ENCODE data around the gene WWOX. TPM values are rescaled to one million over a fixed set of nuclear protein-coding genes. Genes with fewer than 3 reads are reported as not detected.

The WWOX gene
- total and polyA plus RNA-seq, 4 experiments from 2014 or later: 10.4 to 23.1 (median 17.5) TPM

GRCh38 chr16:78909226-78909625, 809.8 kb downstream of the WWOX start:
- Histone ChIP-seq H3K27me3 (ENCODE audit: insufficient read depth, low read length) (no peaks in the 10 kb centered on the region), H3K36me3 (ENCODE audit: insufficient read depth, low read length) (no peaks in the 10 kb centered on the region), H3K4me3 (ENCODE audit: low read length in 2 of 2) (no peak overlapping the region), H3K9me3 (ENCODE audit: control insufficient read depth in 1 of 2, low read length in 2 of 2) (no peaks in the 10 kb centered on the region), H3K27ac (ENCODE audit: low read depth, low read length) (no peak overlapping the region), H3K4me1 (ENCODE audit: insufficient read depth, low read length) (no peaks in the 10 kb centered on the region)
- ChIA-PET CTCF (ENCODE audit: partially characterized antibody) (interaction anchor here (2.1 kb wide), 1 partner anchor 10 kb away, joined by 4 read pairs; no protein-coding TSS in a partner anchor), POLR2A (ENCODE audit: partially characterized antibody) (no interaction called here)
- peaks cover 0 to 17% (median 6%) of the 10 kb centered on the region in 8 donors for H3K9me3 Mint-ChIP-seq
- DNase-seq: no peak
- peaks cover 0 to 2% of the 10 kb centered on the region in 2 donors for H3K36me3 Mint-ChIP-seq
- no peak overlapping the region for H3K4me3 Mint-ChIP-seq
- H3K4me1 Mint-ChIP-seq: no peaks in the 10 kb centered on the region
- H3K27me3 Mint-ChIP-seq: no peaks in the 10 kb centered on the region
- intact Hi-C loops (cut with micrococcal nuclease): no loop called here
- H3K27ac Mint-ChIP-seq: no peak overlapping the region

GRCh38 chr16:78915811-78916345, 816.4 kb downstream of the WWOX start:
- H3K27ac Mint-ChIP-seq: peak overlapping the region in 2 of 7 donors; percentile 14 to 29
- H3K4me3 ChIP-seq (ENCODE audit: low read length in 2 of 2): no peak overlapping the region
- H3K4me1 ChIP-seq (ENCODE audit: insufficient read depth, low read length): no peaks in the 10 kb centered on the region
- ChIA-PET CTCF (ENCODE audit: partially characterized antibody) (no interaction called here), POLR2A (ENCODE audit: partially characterized antibody) (no interaction called here)
- H3K4me3 Mint-ChIP-seq: no peak overlapping the region
- H3K27me3 Mint-ChIP-seq: no peaks in the 10 kb centered on the region
- no peaks in the 10 kb centered on the region for H3K9me3 ChIP-seq (ENCODE audit: control insufficient read depth in 1 of 2, low read length in 2 of 2)
- H3K4me1 Mint-ChIP-seq: peaks cover 4 to 18% (median 9%) of the 10 kb centered on the region in 4 donors
- H3K36me3 Mint-ChIP-seq: peaks cover 3 to 4% of the 10 kb centered on the region in 2 donors
- no peak overlapping the region for H3K27ac ChIP-seq (ENCODE audit: low read depth, low read length)
- H3K9me3 Mint-ChIP-seq: peaks cover 0 to 12% (median 7%) of the 10 kb centered on the region in 8 donors
- H3K27me3 ChIP-seq (ENCODE audit: insufficient read depth, low read length): no peaks in the 10 kb centered on the region
- no peak for DNase-seq
- intact Hi-C loops (cut with micrococcal nuclease): no loop called here
- H3K36me3 ChIP-seq (ENCODE audit: insufficient read depth, low read length): no peaks in the 10 kb centered on the region

- ChIA-PET CTCF (ENCODE audit: partially characterized antibody) (interaction anchor here (1.0 kb wide), 1 partner anchor 8 kb away, joined by 3 read pairs; no protein-coding TSS in a partner anchor), POLR2A (ENCODE audit: partially characterized antibody) (no interaction called here)
- no peak for DNase-seq
- intact Hi-C loops (cut with micrococcal nuclease): no loop called here
- no peaks in the 10 kb centered on the region for H3K36me3 ChIP-seq (ENCODE audit: insufficient read depth, low read length)
- H3K27ac Mint-ChIP-seq: no peak overlapping the region
- H3K4me3 Mint-ChIP-seq: no peak overlapping the region
- H3K36me3 Mint-ChIP-seq: peaks cover 7 to 16% of the 10 kb centered on the region in 2 donors
- no peaks in the 10 kb centered on the region for H3K4me1 ChIP-seq (ENCODE audit: insufficient read depth, low read length)
- peaks cover 2 to 21% (median 16%) of the 10 kb centered on the region in 8 donors for H3K9me3 Mint-ChIP-seq
- peaks cover 4 to 18% (median 9%) of the 10 kb centered on the region in 4 donors for H3K4me1 Mint-ChIP-seq
- no peak overlapping the region for H3K4me3 ChIP-seq (ENCODE audit: low read length in 2 of 2)
- H3K27me3 ChIP-seq (ENCODE audit: insufficient read depth, low read length): no peaks in the 10 kb centered on the region
- no peaks in the 10 kb centered on the region for H3K9me3 ChIP-seq (ENCODE audit: control insufficient read depth in 1 of 2, low read length in 2 of 2)
- H3K27me3 Mint-ChIP-seq: no peaks in the 10 kb centered on the region
- no peak overlapping the region for H3K27ac ChIP-seq (ENCODE audit: low read depth, low read length)
Measured at GRCh38 chr16:78916928-78917545, 817.6 kb downstream of the WWOX start.

GRCh38 chr16:78918805-78919305, 819.4 kb downstream of the WWOX start:
- CTCF ChIA-PET (ENCODE audit: partially characterized antibody): interaction anchor here (0.9 kb wide), 1 partner anchor 9 kb away, joined by 4 read pairs; no protein-coding TSS in a partner anchor

GRCh38 chr16:78919852-78920251, 820.4 kb downstream of the WWOX start:
- Histone ChIP-seq H3K27ac (ENCODE audit: low read depth, low read length) (no peak overlapping the region), H3K4me3 (ENCODE audit: low read length in 2 of 2) (no peak overlapping the region), H3K36me3 (ENCODE audit: insufficient read depth, low read length) (no peaks in the 10 kb centered on the region), H3K9me3 (ENCODE audit: control insufficient read depth in 1 of 2, low read length in 2 of 2) (no peaks in the 10 kb centered on the region), H3K27me3 (ENCODE audit: insufficient read depth, low read length) (no peaks in the 10 kb centered on the region), H3K4me1 (ENCODE audit: insufficient read depth, low read length) (no peaks in the 10 kb centered on the region)
- H3K9me3 Mint-ChIP-seq: peaks cover 2 to 28% (median 23%) of the 10 kb centered on the region in 8 donors
- H3K36me3 Mint-ChIP-seq: peaks cover 10 to 22% of the 10 kb centered on the region in 2 donors
- intact Hi-C loops (cut with micrococcal nuclease): no loop called here
- peaks cover 4 to 22% (median 11%) of the 10 kb centered on the region in 4 donors for H3K4me1 Mint-ChIP-seq
- no peak overlapping the region for H3K27ac Mint-ChIP-seq
- POLR2A ChIA-PET (ENCODE audit: partially characterized antibody): no interaction called here
- no peak overlapping the region for H3K4me3 Mint-ChIP-seq
- no peak for DNase-seq
- CTCF ChIA-PET (ENCODE audit: partially characterized antibody): interaction anchor here (0.7 to 1.4 kb wide), 3 partner anchors 10 to 74 kb away, joined by 3 to 4 read pairs (median 4); no protein-coding TSS in a partner anchor
- no peaks in the 10 kb centered on the region for H3K27me3 Mint-ChIP-seq

More at GRCh38 chr16:78918805-78919305, 819.4 kb downstream of the WWOX start:
- no peaks in the 10 kb centered on the region for H3K4me1 ChIP-seq (ENCODE audit: insufficient read depth, low read length)
- H3K27ac ChIP-seq (ENCODE audit: low read depth, low read length): no peak overlapping the region
- peaks cover 4 to 18% (median 9%) of the 10 kb centered on the region in 4 donors for H3K4me1 Mint-ChIP-seq
- H3K36me3 ChIP-seq (ENCODE audit: insufficient read depth, low read length): no peaks in the 10 kb centered on the region
- H3K9me3 ChIP-seq (ENCODE audit: control insufficient read depth in 1 of 2, low read length in 2 of 2): no peaks in the 10 kb centered on the region
- no peaks in the 10 kb centered on the region for H3K27me3 Mint-ChIP-seq
- H3K9me3 Mint-ChIP-seq: peaks cover 2 to 29% (median 23%) of the 10 kb centered on the region in 8 donors
- H3K4me3 Mint-ChIP-seq: peak overlapping the region in 6 of 8 donors; percentile 16 to 63 (median 42)
- H3K27me3 ChIP-seq (ENCODE audit: insufficient read depth, low read length): no peaks in the 10 kb centered on the region
- POLR2A ChIA-PET (ENCODE audit: partially characterized antibody): no interaction called here
- H3K36me3 Mint-ChIP-seq: peaks cover 10 to 22% of the 10 kb centered on the region in 2 donors
- no peak overlapping the region for H3K4me3 ChIP-seq (ENCODE audit: low read length in 2 of 2)
- peak overlapping the region in 1 of 7 donors; percentile 19 for H3K27ac Mint-ChIP-seq
- intact Hi-C loops (cut with micrococcal nuclease): no loop called here
- no peak for DNase-seq

GRCh38 chr16:78920621-78921020, 821.2 kb downstream of the WWOX start:
- H3K9me3 ChIP-seq (ENCODE audit: control insufficient read depth in 1 of 2, low read length in 2 of 2): no peaks in the 10 kb centered on the region
- peaks cover 2 to 28% (median 23%) of the 10 kb centered on the region in 8 donors for H3K9me3 Mint-ChIP-seq
- H3K36me3 ChIP-seq (ENCODE audit: insufficient read depth, low read length): no peaks in the 10 kb centered on the region
- H3K36me3 Mint-ChIP-seq: peaks cover 10 to 22% of the 10 kb centered on the region in 2 donors
- peaks cover 4 to 27% (median 16%) of the 10 kb centered on the region in 4 donors for H3K4me1 Mint-ChIP-seq
- CTCF ChIA-PET (ENCODE audit: partially characterized antibody): interaction anchor here (0.9 to 1.4 kb wide), 4 partner anchors 16 to 681 kb away, joined by 3 to 6 read pairs (median 4); no protein-coding TSS in a partner anchor
- intact Hi-C loops (cut with micrococcal nuclease): no loop called here
- H3K27ac ChIP-seq (ENCODE audit: low read depth, low read length): no peak overlapping the region
- H3K4me3 Mint-ChIP-seq: peak overlapping the region in 2 of 8 donors; percentile 28 to 41
- H3K27me3 Mint-ChIP-seq: no peaks in the 10 kb centered on the region
- no peak overlapping the region for H3K4me3 ChIP-seq (ENCODE audit: low read length in 2 of 2)
- no peaks in the 10 kb centered on the region for H3K4me1 ChIP-seq (ENCODE audit: insufficient read depth, low read length)
- POLR2A ChIA-PET (ENCODE audit: partially characterized antibody): no interaction called here
- no peak for DNase-seq
- peak overlapping the region in 4 of 7 donors; percentile 2 to 65 (median 43) for H3K27ac Mint-ChIP-seq
- H3K27me3 ChIP-seq (ENCODE audit: insufficient read depth, low read length): no peaks in the 10 kb centered on the region
